RWPE2 (cell line): ENCODE measurements around the gene ORC2.

Source experiments
- ATAC-seq: fragments of 200-7000 bp; cut with Tn5 transposase; 3 replicates; pipeline ENCODE4 v1.9.1; 2021; ENCODE audit warnings: low read depth
- DNase-seq: peaks from one replicate; pipeline ENCODE4 v3.0.0-alpha.2; 2020; ENCODE audit warnings: low spot score
- H3K27ac ChIP-seq: fragments of 450-650 bp; 2 replicates; pipeline ENCODE4 v1.5.1; 2017; ENCODE audit warnings: mild to moderate bottlenecking; ENCODE audit not compliant: poor library complexity, severe bottlenecking
- H3K27me3 ChIP-seq: fragments of 250-450 bp; sonication (Bioruptor Pico); 2 replicates; pipeline ENCODE4 v1.5.1; 2021; ENCODE audit warnings: mild to moderate bottlenecking, moderate library complexity; ENCODE audit not compliant: insufficient read depth, poor library complexity, severe bottlenecking
- H3K36me3 ChIP-seq: fragments of 250-450 bp; sonication (Bioruptor Pico); 2 replicates; pipeline ENCODE4 v1.5.1; 2020; ENCODE audit warnings: low read depth, mild to moderate bottlenecking, moderate library complexity
- H3K4me1 ChIP-seq: fragments of 250-450 bp; sonication (Bioruptor Pico); 2 replicates; pipeline ENCODE4 v1.5.1; 2021; ENCODE audit warnings: mild to moderate bottlenecking, moderate library complexity; ENCODE audit not compliant: insufficient read depth, poor library complexity, severe bottlenecking
- H3K4me3 ChIP-seq: fragments of 250-450 bp; sonication (Bioruptor Pico); 2 replicates; pipeline ENCODE4 v1.5.1; 2021; ENCODE audit warnings: mild to moderate bottlenecking, moderate library complexity; ENCODE audit not compliant: severe bottlenecking
- H3K9me3 ChIP-seq: fragments of 250-450 bp; sonication (Bioruptor Pico); 2 replicates; pipeline ENCODE4 v1.5.1; 2021; ENCODE audit warnings: mild to moderate bottlenecking, moderate library complexity; ENCODE audit not compliant: severe bottlenecking
- TF ChIP-seq, protein P1 (sequence below): fragments of 450-650 bp; IDR thresholded peaks from one replicate; pipeline ENCODE4 v1.5.1; 2017; ENCODE audit warnings: mild to moderate bottlenecking, moderate library complexity; ENCODE audit not compliant: poor library complexity, severe bottlenecking

ORC2 gene

GRCh38 chr2:200963124-200963917 lies at the start of gene ORC2:
ORC2 (minus strand) TSS chr2:200963660; CDS start chr2:200958123, 5,537 bp downstream.
- peak within 1 kb of the TSS; percentile 64 for H3K27ac ChIP-seq
- H3K4me1 ChIP-seq: peaks cover 27% of the 10 kb centered on the region
- peak; percentile 93 for DNase-seq
- peaks cover 33% of the 10 kb centered on the region for H3K36me3 ChIP-seq
- peak; percentile 93 for ATAC-seq
- no peaks in the 10 kb centered on the region for H3K9me3 ChIP-seq
- no peaks in the 10 kb centered on the region for H3K27me3 ChIP-seq
- TF ChIP-seq, protein P1, sequence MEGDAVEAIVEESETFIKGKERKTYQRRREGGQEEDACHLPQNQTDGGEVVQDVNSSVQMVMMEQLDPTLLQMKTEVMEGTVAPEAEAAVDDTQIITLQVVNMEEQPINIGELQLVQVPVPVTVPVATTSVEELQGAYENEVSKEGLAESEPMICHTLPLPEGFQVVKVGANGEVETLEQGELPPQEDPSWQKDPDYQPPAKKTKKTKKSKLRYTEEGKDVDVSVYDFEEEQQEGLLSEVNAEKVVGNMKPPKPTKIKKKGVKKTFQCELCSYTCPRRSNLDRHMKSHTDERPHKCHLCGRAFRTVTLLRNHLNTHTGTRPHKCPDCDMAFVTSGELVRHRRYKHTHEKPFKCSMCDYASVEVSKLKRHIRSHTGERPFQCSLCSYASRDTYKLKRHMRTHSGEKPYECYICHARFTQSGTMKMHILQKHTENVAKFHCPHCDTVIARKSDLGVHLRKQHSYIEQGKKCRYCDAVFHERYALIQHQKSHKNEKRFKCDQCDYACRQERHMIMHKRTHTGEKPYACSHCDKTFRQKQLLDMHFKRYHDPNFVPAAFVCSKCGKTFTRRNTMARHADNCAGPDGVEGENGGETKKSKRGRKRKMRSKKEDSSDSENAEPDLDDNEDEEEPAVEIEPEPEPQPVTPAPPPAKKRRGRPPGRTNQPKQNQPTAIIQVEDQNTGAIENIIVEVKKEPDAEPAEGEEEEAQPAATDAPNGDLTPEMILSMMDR: peak; percentile 73
- peak within 1 kb of the TSS; percentile 70 for H3K4me3 ChIP-seq

- Histone ChIP-seq H3K9me3 (no peaks in the 10 kb centered on the region), H3K27ac (no peak overlapping the region), H3K27me3 (no peaks in the 10 kb centered on the region), H3K4me1 (no peaks in the 10 kb centered on the region), H3K36me3 (peaks cover 37% of the 10 kb centered on the region), H3K4me3 (no peak overlapping the region)
- DNase-seq (no peak), ATAC-seq (no peak)
- TF ChIP-seq, protein P1: no peak
Observed at GRCh38 chr2:201008296-201008829, 44.9 kb upstream of the ORC2 start.

DNA sequence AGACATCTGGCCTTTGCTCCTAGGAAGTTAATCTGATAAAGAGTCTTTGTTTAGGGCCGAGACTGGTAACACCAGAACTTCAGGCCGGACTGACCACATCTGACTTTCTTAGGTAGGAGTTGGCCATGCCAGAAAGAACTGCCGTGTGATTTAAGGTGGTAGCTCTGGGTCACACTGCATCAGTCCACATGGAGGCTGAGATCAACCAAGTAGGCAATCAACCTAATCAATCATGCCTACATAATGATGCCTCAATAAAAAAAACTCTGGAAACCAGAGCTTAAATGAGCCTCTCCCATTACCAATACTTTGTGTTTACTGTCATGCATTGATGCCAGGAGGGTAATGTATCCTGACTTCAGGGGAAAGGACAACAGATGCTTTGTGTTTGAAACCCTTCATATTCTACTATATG lies 44.1 kb upstream of the ORC2 start:
- ATAC-seq: no peak
- peaks cover 40% of the 10 kb centered on the region for H3K36me3 ChIP-seq
- no peaks in the 10 kb centered on the region for H3K27me3 ChIP-seq
- H3K27ac ChIP-seq: no peak overlapping the region
- TF ChIP-seq, protein P1: no peak
- no peak overlapping the region for H3K4me3 ChIP-seq
- DNase-seq: no peak
- no peaks in the 10 kb centered on the region for H3K4me1 ChIP-seq
- H3K9me3 ChIP-seq: no peaks in the 10 kb centered on the region

- TF ChIP-seq, protein P1: no peak
Observed at GRCh38 chr2:201006704-201007103, 43.2 kb upstream of the ORC2 start.

GRCh38 chr2:201004370-201004769 lies 40.9 kb upstream of the ORC2 start:
- H3K27ac ChIP-seq: no peak overlapping the region

More at GRCh38 chr2:201006704-201007103, 43.2 kb upstream of the ORC2 start:
- H3K27ac ChIP-seq: no peak overlapping the region
- DNase-seq (no peak), ATAC-seq (no peak)
- no peak overlapping the region for H3K4me3 ChIP-seq
- H3K36me3 ChIP-seq: peaks cover 34% of the 10 kb centered on the region
- no peaks in the 10 kb centered on the region for H3K27me3 ChIP-seq
- H3K4me1 ChIP-seq: no peaks in the 10 kb centered on the region
- no peaks in the 10 kb centered on the region for H3K9me3 ChIP-seq

More at GRCh38 chr2:201004370-201004769, 40.9 kb upstream of the ORC2 start:
- H3K4me3 ChIP-seq: no peak overlapping the region
- H3K27me3 ChIP-seq: no peaks in the 10 kb centered on the region
- TF ChIP-seq, protein P1: no peak
- peaks cover 34% of the 10 kb centered on the region for H3K36me3 ChIP-seq
- ATAC-seq (no peak), DNase-seq (no peak)
- no peaks in the 10 kb centered on the region for H3K9me3 ChIP-seq
- H3K4me1 ChIP-seq: no peaks in the 10 kb centered on the region
